ENCODE measurements around the gene ECT2.
"Not testable (repeated sequence)": the region's sequence is repeated elsewhere in the genome, so short reads cannot be mapped to it uniquely, and the experiment has no call there.

Gene ECT2

DNA sequence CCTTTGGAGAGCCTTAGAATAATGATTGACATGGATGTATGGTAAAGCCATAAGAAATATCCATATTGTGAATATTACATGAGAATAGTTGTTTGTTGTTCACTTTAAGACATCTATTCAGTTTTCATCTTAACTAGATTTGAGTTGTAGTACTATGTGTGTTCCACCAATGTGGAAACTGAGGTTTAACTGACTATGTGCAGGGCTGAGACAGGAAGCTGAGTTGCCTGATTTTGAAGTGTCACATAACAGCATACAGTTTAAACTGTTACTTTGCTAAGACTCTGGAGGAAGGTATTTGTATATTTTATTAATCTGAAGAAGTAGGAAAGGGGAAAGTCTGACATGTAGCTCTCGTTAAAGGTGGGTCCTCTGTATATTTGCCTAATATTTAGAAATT, 2.1 kb downstream of the ECT2 start:
- Mint-ChIP-seq H3K36me3 (ENCODE audit: insufficient read depth) (peaks cover 13% of the 10 kb centered on the region), H3K4me3 (no peak overlapping the region), H3K27me3 (no peaks in the 10 kb centered on the region), H3K9me3 (no peaks in the 10 kb centered on the region), H3K4me1 (ENCODE audit: low read depth in 2 of 2) (peaks cover 8 to 20% of the 10 kb centered on the region in 2 donors), H3K27ac (no peak overlapping the region)
- no peak for ATAC-seq (replicated peaks)
- DNase-seq = no peak

DNA sequence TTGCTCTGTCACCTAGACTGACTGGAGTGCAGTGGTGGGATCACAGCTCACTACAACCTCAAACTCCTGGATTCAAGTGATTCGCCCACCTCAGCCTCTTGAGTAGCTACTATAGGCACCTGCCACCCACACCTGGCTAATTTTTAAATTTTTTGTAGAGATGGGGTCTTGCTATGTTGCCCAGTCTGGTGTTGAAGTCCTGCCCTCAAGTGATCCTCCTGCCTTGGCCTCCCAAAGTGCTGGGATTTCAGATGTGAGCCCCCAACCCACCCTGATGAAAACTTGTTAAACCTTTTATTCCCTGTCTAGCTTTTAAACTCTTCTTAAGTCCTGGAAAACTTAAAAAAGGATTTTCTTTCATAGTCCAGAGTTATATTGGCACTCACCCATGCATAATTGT, 2.6 kb downstream of the ECT2 start:
- H3K27me3 Mint-ChIP-seq = no peaks in the 10 kb centered on the region
- no peaks in the 10 kb centered on the region for H3K9me3 Mint-ChIP-seq
- DNase-seq (no peak), ATAC-seq (replicated peaks) (no peak)
- peaks cover 8 to 20% of the 10 kb centered on the region in 2 donors for H3K4me1 Mint-ChIP-seq (ENCODE audit: low read depth in 2 of 2)
- no peak overlapping the region for H3K27ac Mint-ChIP-seq
- H3K36me3 Mint-ChIP-seq (ENCODE audit: insufficient read depth) = peaks cover 13% of the 10 kb centered on the region
- no peak overlapping the region for H3K4me3 Mint-ChIP-seq

GRCh38 chr3:172760416-172760815, 9.9 kb downstream of the ECT2 start:
- H3K9me3 Mint-ChIP-seq; H3K4me3 Mint-ChIP-seq; H3K4me1 Mint-ChIP-seq (ENCODE audit: low read depth in 2 of 2); H3K27me3 Mint-ChIP-seq; ATAC-seq (replicated peaks); DNase-seq; H3K36me3 Mint-ChIP-seq (ENCODE audit: insufficient read depth): not testable (repeated sequence)
- peak overlapping the region in 1 of 2 donors; percentile 13 for H3K27ac Mint-ChIP-seq

GRCh38 chr3:172766241-172766640, 15.7 kb downstream of the ECT2 start:
- Mint-ChIP-seq H3K4me1 (ENCODE audit: low read depth in 2 of 2) (no peaks in the 10 kb centered on the region), H3K4me3 (no peak overlapping the region), H3K9me3 (no peaks in the 10 kb centered on the region), H3K27me3 (no peaks in the 10 kb centered on the region), H3K27ac (no peak overlapping the region), H3K36me3 (ENCODE audit: insufficient read depth) (no peaks in the 10 kb centered on the region)
- DNase-seq (no peak), ATAC-seq (replicated peaks) (no peak)

DNA sequence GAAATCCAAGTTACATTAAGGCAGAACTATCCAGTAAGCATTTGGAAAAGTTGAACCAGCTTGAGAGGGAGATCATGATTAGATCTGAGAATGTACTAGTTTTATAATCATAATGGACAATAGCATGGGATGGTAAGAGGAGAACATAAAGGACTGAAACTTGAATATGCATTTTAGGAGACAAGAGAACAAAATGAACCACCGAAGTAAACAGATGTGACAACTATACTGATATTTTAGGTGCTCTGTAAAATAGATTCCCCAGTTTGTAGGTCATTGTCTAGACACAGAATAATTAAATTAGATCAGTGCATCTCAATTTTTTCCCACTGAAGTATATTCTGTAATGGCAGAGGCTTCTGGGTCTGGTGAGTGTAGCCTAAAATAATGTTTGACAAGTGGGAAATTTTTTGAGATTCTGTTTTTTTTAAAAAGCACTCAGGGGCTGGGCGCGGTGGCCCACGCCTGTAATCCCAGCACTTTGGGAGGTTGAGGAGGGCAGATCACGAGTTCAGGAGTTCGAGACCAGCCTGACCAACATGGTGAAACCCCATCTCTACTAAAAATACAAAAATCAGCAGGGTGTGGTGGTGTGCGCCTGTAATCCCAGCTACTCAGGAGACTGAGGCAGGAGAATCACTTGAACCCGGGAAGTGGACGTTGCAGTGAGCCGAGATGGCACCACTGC, 16.3 kb downstream of the ECT2 start:
- H3K9me3 Mint-ChIP-seq = no peaks in the 10 kb centered on the region
- no peak overlapping the region for H3K27ac Mint-ChIP-seq
- DNase-seq = no peak
- H3K36me3 Mint-ChIP-seq (ENCODE audit: insufficient read depth) = no peaks in the 10 kb centered on the region
- H3K4me3 Mint-ChIP-seq = no peak overlapping the region
- no peak for ATAC-seq (replicated peaks)
- H3K4me1 Mint-ChIP-seq (ENCODE audit: low read depth in 2 of 2) = no peaks in the 10 kb centered on the region
- H3K27me3 Mint-ChIP-seq = no peaks in the 10 kb centered on the region

DNA sequence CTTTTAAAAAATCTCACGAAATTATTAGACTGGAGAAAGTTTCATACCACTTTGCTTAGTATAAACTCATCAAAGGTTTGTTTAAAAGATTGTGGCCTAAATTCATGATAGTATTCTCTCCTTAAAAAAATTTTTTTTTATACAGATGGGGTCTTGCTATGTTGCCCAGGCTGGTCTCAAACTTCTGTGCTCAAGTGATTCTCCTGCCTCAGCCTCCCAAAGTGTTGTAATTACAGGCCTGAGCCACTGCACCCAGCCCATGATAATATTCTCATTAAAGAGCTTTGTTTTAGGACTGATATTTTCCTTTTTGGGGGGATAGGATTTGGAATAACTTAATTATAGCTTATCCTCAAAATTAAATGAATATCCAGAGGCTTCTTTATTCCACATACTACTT, 19.9 kb downstream of the ECT2 start:
- Mint-ChIP-seq H3K27me3 (no peaks in the 10 kb centered on the region), H3K27ac (no peak overlapping the region), H3K9me3 (no peaks in the 10 kb centered on the region), H3K4me3 (no peak overlapping the region), H3K36me3 (ENCODE audit: insufficient read depth) (peaks cover 6% of the 10 kb centered on the region), H3K4me1 (ENCODE audit: low read depth in 2 of 2) (peaks cover 0 to 2% of the 10 kb centered on the region in 2 donors)
- DNase-seq (no peak), ATAC-seq (replicated peaks) (no peak)

DNA sequence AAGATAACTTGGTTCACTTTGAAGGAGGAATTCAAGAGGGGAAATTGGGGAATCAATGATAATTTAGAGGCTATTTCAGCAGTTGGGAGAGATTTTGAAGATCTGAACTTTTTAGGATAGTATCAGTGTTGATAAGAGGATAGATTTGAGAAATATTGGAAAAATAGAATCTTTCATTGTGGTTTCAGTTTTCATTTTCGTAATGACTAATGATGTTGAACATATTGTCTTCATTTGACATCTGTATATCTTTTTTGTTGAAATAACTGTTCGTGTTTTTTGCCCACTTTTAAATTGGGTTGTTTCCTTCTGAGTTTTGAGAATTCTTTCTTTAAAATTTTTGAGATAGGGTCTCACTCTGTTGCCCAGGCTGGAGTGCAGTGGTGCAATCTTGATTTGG, 21.1 kb downstream of the ECT2 start:
- Mint-ChIP-seq H3K4me3 (peak overlapping the region; percentile 18 to 19), H3K4me1 (ENCODE audit: low read depth in 2 of 2) (peaks cover 0 to 3% of the 10 kb centered on the region in 2 donors), H3K36me3 (ENCODE audit: insufficient read depth) (peaks cover 14% of the 10 kb centered on the region), H3K27me3 (no peaks in the 10 kb centered on the region), H3K27ac (no peak overlapping the region), H3K9me3 (no peaks in the 10 kb centered on the region)
- DNase-seq (no peak), ATAC-seq (replicated peaks) (no peak)

- ATAC-seq (replicated peaks) = no peak
- H3K27me3 Mint-ChIP-seq = no peaks in the 10 kb centered on the region
- DNase-seq = no peak
- peaks cover 18% of the 10 kb centered on the region for H3K36me3 Mint-ChIP-seq (ENCODE audit: insufficient read depth)
- no peak overlapping the region for H3K27ac Mint-ChIP-seq
- H3K9me3 Mint-ChIP-seq = no peaks in the 10 kb centered on the region
- no peak overlapping the region for H3K4me3 Mint-ChIP-seq
- H3K4me1 Mint-ChIP-seq (ENCODE audit: low read depth in 2 of 2) = peaks cover 0 to 3% of the 10 kb centered on the region in 2 donors
Observed at GRCh38 chr3:172776049-172776717, 25.7 kb downstream of the ECT2 start.

GRCh38 chr3:172777901-172778300, 27.4 kb downstream of the ECT2 start:
- Mint-ChIP-seq H3K4me3 (no peak overlapping the region), H3K4me1 (ENCODE audit: low read depth in 2 of 2) (peaks cover 0 to 3% of the 10 kb centered on the region in 2 donors), H3K27ac (no peak overlapping the region), H3K36me3 (ENCODE audit: insufficient read depth) (peaks cover 18% of the 10 kb centered on the region), H3K27me3 (no peaks in the 10 kb centered on the region), H3K9me3 (no peaks in the 10 kb centered on the region)
- DNase-seq (no peak), ATAC-seq (replicated peaks) (no peak)

GRCh38 chr3:172782235-172782634, 31.7 kb downstream of the ECT2 start:
- Mint-ChIP-seq H3K9me3 (no peaks in the 10 kb centered on the region), H3K4me1 (ENCODE audit: low read depth in 2 of 2) (no peaks in the 10 kb centered on the region), H3K27me3 (no peaks in the 10 kb centered on the region), H3K36me3 (ENCODE audit: insufficient read depth) (peaks cover 6% of the 10 kb centered on the region), H3K4me3 (no peak overlapping the region), H3K27ac (no peak overlapping the region)
- ATAC-seq (replicated peaks) = no peak
- DNase-seq = no peak

GRCh38 chr3:172786036-172786435, 35.5 kb downstream of the ECT2 start:
- Mint-ChIP-seq H3K4me3 (no peak overlapping the region), H3K36me3 (ENCODE audit: insufficient read depth) (peaks cover 14% of the 10 kb centered on the region), H3K27ac (no peak overlapping the region), H3K27me3 (no peaks in the 10 kb centered on the region), H3K4me1 (ENCODE audit: low read depth in 2 of 2) (no peaks in the 10 kb centered on the region), H3K9me3 (no peaks in the 10 kb centered on the region)
- no peak for ATAC-seq (replicated peaks)
- DNase-seq = no peak

DNA sequence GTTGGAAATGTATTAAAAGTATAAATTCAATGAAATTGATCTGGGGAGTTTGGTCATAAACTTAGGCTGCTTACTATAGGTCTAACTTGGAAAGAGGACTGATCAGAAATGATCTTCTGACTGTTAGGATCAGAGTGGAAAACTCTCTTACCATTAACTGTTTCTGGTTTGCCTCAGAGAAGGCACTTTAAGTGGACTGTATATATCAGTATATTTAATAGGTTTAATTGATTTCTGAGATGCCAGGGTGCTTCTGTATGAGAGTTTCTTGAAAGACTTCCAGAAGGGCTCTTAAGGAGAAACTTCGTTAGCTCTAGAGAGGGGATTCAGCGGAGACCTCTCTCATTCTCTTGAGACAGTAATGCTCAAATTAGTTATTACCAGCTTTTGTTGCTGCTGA, 36.5 kb downstream of the ECT2 start:
- Mint-ChIP-seq H3K9me3 (no peaks in the 10 kb centered on the region), H3K27me3 (no peaks in the 10 kb centered on the region), H3K27ac (no peak overlapping the region), H3K4me3 (no peak overlapping the region), H3K36me3 (ENCODE audit: insufficient read depth) (peaks cover 14% of the 10 kb centered on the region), H3K4me1 (ENCODE audit: low read depth in 2 of 2) (no peaks in the 10 kb centered on the region)
- ATAC-seq (replicated peaks) = no peak
- DNase-seq = no peak

- DNase-seq = no peak
- Mint-ChIP-seq H3K36me3 (ENCODE audit: insufficient read depth) (peaks cover 14% of the 10 kb centered on the region), H3K27me3 (no peaks in the 10 kb centered on the region), H3K27ac (no peak overlapping the region), H3K4me1 (ENCODE audit: low read depth in 2 of 2) (no peaks in the 10 kb centered on the region), H3K4me3 (no peak overlapping the region), H3K9me3 (no peaks in the 10 kb centered on the region)
- ATAC-seq (replicated peaks) = no peak
Observed at GRCh38 chr3:172787746-172788145, 37.2 kb downstream of the ECT2 start.

- Mint-ChIP-seq H3K36me3 (ENCODE audit: insufficient read depth) (peaks cover 3% of the 10 kb centered on the region), H3K27ac (no peak overlapping the region), H3K4me1 (ENCODE audit: low read depth in 2 of 2) (no peaks in the 10 kb centered on the region), H3K4me3 (no peak overlapping the region), H3K27me3 (no peaks in the 10 kb centered on the region), H3K9me3 (no peaks in the 10 kb centered on the region)
- ATAC-seq (replicated peaks) (no peak), DNase-seq (no peak)
Observed at GRCh38 chr3:172799246-172799645, 48.7 kb downstream of the ECT2 start.
